GM12878 (cell line): ENCODE data around the gene VTI1A. TPM values are rescaled to one million over a fixed set of nuclear protein-coding genes. Genes with fewer than 3 reads are reported as not detected.

Experiments
- ATAC-seq: fragments of 200-7000 bp; cut with Tn5 transposase; 3 replicates; pipeline ENCODE4 v1.9.1; 2020; ENCODE audit warnings: mild to moderate bottlenecking, moderate library complexity
- BruUV-seq: library from RNA; stranded (reverse); fragments of 400-500 nt; replicated peaks from 2 replicates; lab custom pipeline; 2021; lab: Mats Ljungman, UMichigan
- CTCF ChIA-PET: fragments of 300-600 bp; sonication (Branson Sonifier 250); formaldehyde crosslinking; extraction: SDS; loops from one replicate; lab custom pipeline; 2021; ENCODE audit warnings: inconsistent platforms; lab: Yijun Ruan, JAX
- POLR2A ChIA-PET: fragments of 350-600 bp; formaldehyde crosslinking; extraction: SDS; loops from one replicate; lab custom pipeline; 2021; ENCODE audit warnings: inconsistent platforms; lab: Charles Lee
- RAD21 ChIA-PET: fragments of 300-600 bp; sonication (Branson Sonifier 250); formaldehyde crosslinking; loops from one replicate; lab custom pipeline; 2023; ENCODE audit warnings: antibody characterized with exemption; ENCODE audit not compliant: unreplicated experiment; lab: Charles Lee
- SMC1A ChIA-PET: fragments of 300-600 bp; sonication (Branson Sonifier 250); formaldehyde crosslinking; loops from one replicate; lab custom pipeline; 2023; ENCODE audit not compliant: unreplicated experiment, uncharacterized antibody; lab: Charles Lee
- DNase-seq: peaks from one replicate; pipeline ENCODE4 v3.0.0-alpha.2; 2011; ENCODE audit warnings: low read depth, low spot score
- FAIRE-seq: peaks from 3 replicates; lab custom pipeline; 2011; peaks lifted over from hg19 to GRCh38; lab: Jason Lieb, UNC
- H2AFZ ChIP-seq: 2 replicates; pipeline ENCODE4 v1.6.0; 2011; ENCODE audit warnings: low read depth, low read length, control low read depth; ENCODE audit not compliant: control insufficient read depth
- H3K27ac ChIP-seq: 2 replicates; pipeline ENCODE4 v1.5.1; 2011; ENCODE audit warnings: control low read depth; ENCODE audit not compliant: control insufficient read depth, insufficient read depth
- H3K27me3 ChIP-seq, 2 experiments: replicated peaks in 1 of 2; 2 replicates each; pipeline versions ENCODE4 v1.6.0 to v1.6.1; 2011; ENCODE audit warnings: low read length in 1 of 2; ENCODE audit not compliant: control insufficient read depth in 2 of 2, insufficient read depth in 2 of 2
- H3K36me3 ChIP-seq, 2 experiments: 2 replicates each; pipeline ENCODE4 v1.5.1; 2011; ENCODE audit warnings: low read length in 1 of 2; ENCODE audit not compliant: control insufficient read depth in 2 of 2, insufficient read depth in 2 of 2
- H3K4me1 ChIP-seq: 2 replicates; pipeline ENCODE4 v1.6.1; 2011; ENCODE audit warnings: mild to moderate bottlenecking, low read length, moderate library complexity, mixed read lengths; ENCODE audit not compliant: control insufficient read depth, insufficient read depth
- H3K4me2 ChIP-seq: 2 replicates; pipeline ENCODE4 v1.6.0; 2011; ENCODE audit warnings: control low read depth; ENCODE audit not compliant: control insufficient read depth, insufficient read depth
- H3K4me3 ChIP-seq: fragments of 200-600 bp; sonication (generic); 2 replicates; pipeline ENCODE4 v1.5.1; 2016
- H3K79me2 ChIP-seq: 2 replicates; pipeline ENCODE4 v1.6.0; 2011; ENCODE audit warnings: low read length; ENCODE audit not compliant: control insufficient read depth, insufficient read depth
- H3K9ac ChIP-seq: 2 replicates; pipeline ENCODE4 v1.8.0; 2011; ENCODE audit warnings: low read length, control low read depth, mixed read lengths; ENCODE audit not compliant: control insufficient read depth, insufficient read depth
- H3K9me3 ChIP-seq: replicated peaks from 3 replicates; pipeline ENCODE4 v1.5.1; 2011; ENCODE audit warnings: mild to moderate bottlenecking, low read length; ENCODE audit not compliant: control insufficient read depth, insufficient read depth
- H4K20me1 ChIP-seq: 2 replicates; pipeline ENCODE4 v1.6.0; 2011; ENCODE audit not compliant: control insufficient read depth, insufficient read depth
- HDGF ChIP-seq: fragments of 450-650 bp; IDR thresholded peaks from 2 replicates; pipeline ENCODE4 v1.6.1; 2016; ENCODE audit warnings: antibody characterized with exemption
- IKZF1 ChIP-seq: fragments of 450-650 bp; conservative IDR thresholded peaks from 2 replicates; pipeline ENCODE4 v1.6.1; 2017; ENCODE audit warnings: antibody characterized with exemption, mild to moderate bottlenecking
- KAT2A ChIP-seq: conservative IDR thresholded peaks from 2 replicates; pipeline ENCODE4 v1.6.1; 2011; ENCODE audit warnings: low read depth, low read length; ENCODE audit not compliant: control insufficient read depth
- MTA3 ChIP-seq: IDR thresholded peaks from 2 replicates; pipeline ENCODE4 v1.6.1; 2012; ENCODE audit warnings: low read length, inconsistent platforms, borderline replicate concordance
- SIN3A ChIP-seq: IDR thresholded peaks from 2 replicates; pipeline ENCODE4 v1.6.1; 2012; ENCODE audit warnings: low read depth, low read length, improper control_type of control experiment
- SP1 ChIP-seq: IDR thresholded peaks from one replicate; pipeline ENCODE4 v1.6.1; 2011; ENCODE audit warnings: low read depth, low read length
- WGBS: methylation state at CpG from one replicate; pipeline ENCODE4 v1.1.6; 2016; ENCODE audit warnings: low lambda C conversion rate; ENCODE audit not compliant: insufficient replicate concordance, insufficient coverage; ENCODE audit errors: missing lambda C conversion rate; 5-methylcytosine and 5-hydroxymethylcytosine counted together
- in situ Hi-C: fragments of 300-500 bp; cut with MboI; formaldehyde crosslinking; loops from 9 replicates; pipeline ENCODE4 v1.14.3; 2018; ENCODE audit warnings: mixed read lengths
- intact Hi-C: fragments of 100-400 bp; cut with micrococcal nuclease; formaldehyde crosslinking; loops from one replicate; pipeline ENCODE4 v1.14.2; 2022; ENCODE audit not compliant: unreplicated experiment
- polyA plus RNA-seq, 11 experiments: library from polyadenylated mRNA; depleted of rRNA in 4 of 11; unstranded in 6 of 11; stranded (reverse) in 5 of 11; fragments of >200 nt; fragmentation: Nextera tagmentation in 4 of 11; fragmentation: Illumina TruSeq in 1 of 11; extraction: Ambion mirVana in 4 of 11; extraction: Trizol in 1 of 11; gene quantifications; 1 replicate in 1 of 11; 2 replicates in 10 of 11; pipeline versions ENCODE4 v1.2.1 to v1.2.3, GENCODE V29; 2011 to 2016; ENCODE audit warnings: inconsistent platforms in 2 of 11, missing spikeins in 2 of 11, low read depth in 1 of 11
- total RNA-seq, 4 experiments: library from RNA; depleted of rRNA in 3 of 4; stranded (reverse); fragments of >200 nt in 3 of 4; fragmentation: Illumina TruSeq in 1 of 4; extraction: Trizol in 1 of 4; gene quantifications; 2 replicates each; pipeline versions ENCODE4 v1.2.1 to v1.2.3, GENCODE V29; 2013 to 2021
- TF ChIP-seq, protein P1 (sequence below): fragments of 450-650 bp; conservative IDR thresholded peaks from 2 replicates; pipeline ENCODE4 v1.6.1; 2017; ENCODE audit warnings: mild to moderate bottlenecking, moderate library complexity
- TF ChIP-seq, protein P2 (sequence below): fragments of 450-650 bp; IDR thresholded peaks from 2 replicates; pipeline ENCODE4 v1.6.1; 2017; ENCODE audit warnings: mild to moderate bottlenecking, moderate library complexity

VTI1A gene
- total and polyA plus RNA-seq, 10 of the 15 experiments (the other 5 are each of a cell fraction or from before 2014, with no cell fraction given), result 12.4 to 43.2 (median 27.5) TPM

DNA sequence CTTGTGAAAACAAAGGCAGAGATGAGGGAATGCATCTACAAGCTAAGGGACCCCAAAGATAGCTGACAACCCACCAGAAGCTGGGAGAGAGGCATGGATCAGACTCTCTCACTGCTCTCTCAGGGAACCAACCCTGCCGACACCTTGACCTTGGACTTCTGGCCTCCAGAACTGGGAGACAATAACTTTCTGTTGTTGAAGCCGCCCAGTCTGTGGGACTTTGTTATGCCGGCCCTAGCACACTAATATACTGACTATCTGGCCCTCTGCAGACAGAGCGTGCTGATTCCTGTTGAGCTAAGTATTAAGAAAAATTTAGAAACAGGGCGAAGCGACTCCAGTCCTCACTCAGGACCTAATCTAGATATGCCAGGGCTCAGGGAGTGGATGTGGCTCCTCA is 358.7 kb downstream of the VTI1A start:
- ChIA-PET POLR2A (no interaction called here), RAD21 (no interaction called here), SMC1A (no interaction called here), CTCF (no interaction called here)
- H3K27me3 ChIP-seq, result no peaks in the 10 kb centered on the region
- intact Hi-C loops (no loop called here), in situ Hi-C loops (no loop called here)
- DNase-seq (no peak), FAIRE-seq (no peak), ATAC-seq (no peak)
- H3K27ac ChIP-seq, result no peak overlapping the region
- no peaks in the 10 kb centered on the region for H3K79me2 ChIP-seq
- no peaks in the 10 kb centered on the region for H4K20me1 ChIP-seq
- H3K4me3 ChIP-seq, result no peak overlapping the region
- WGBS, result 95% methylated on average over 6 of the region's 6 CpGs
- TF ChIP-seq, protein P1, sequence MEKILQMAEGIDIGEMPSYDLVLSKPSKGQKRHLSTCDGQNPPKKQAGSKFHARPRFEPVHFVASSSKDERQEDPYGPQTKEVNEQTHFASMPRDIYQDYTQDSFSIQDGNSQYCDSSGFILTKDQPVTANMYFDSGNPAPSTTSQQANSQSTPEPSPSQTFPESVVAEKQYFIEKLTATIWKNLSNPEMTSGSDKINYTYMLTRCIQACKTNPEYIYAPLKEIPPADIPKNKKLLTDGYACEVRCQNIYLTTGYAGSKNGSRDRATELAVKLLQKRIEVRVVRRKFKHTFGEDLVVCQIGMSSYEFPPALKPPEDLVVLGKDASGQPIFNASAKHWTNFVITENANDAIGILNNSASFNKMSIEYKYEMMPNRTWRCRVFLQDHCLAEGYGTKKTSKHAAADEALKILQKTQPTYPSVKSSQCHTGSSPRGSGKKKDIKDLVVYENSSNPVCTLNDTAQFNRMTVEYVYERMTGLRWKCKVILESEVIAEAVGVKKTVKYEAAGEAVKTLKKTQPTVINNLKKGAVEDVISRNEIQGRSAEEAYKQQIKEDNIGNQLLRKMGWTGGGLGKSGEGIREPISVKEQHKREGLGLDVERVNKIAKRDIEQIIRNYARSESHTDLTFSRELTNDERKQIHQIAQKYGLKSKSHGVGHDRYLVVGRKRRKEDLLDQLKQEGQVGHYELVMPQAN, result no peak
- no peak for TF ChIP-seq MTA3
- TF ChIP-seq SP1, result no peak
- no peak for TF ChIP-seq IKZF1
- no peak for TF ChIP-seq KAT2A
- TF ChIP-seq, protein P2, sequence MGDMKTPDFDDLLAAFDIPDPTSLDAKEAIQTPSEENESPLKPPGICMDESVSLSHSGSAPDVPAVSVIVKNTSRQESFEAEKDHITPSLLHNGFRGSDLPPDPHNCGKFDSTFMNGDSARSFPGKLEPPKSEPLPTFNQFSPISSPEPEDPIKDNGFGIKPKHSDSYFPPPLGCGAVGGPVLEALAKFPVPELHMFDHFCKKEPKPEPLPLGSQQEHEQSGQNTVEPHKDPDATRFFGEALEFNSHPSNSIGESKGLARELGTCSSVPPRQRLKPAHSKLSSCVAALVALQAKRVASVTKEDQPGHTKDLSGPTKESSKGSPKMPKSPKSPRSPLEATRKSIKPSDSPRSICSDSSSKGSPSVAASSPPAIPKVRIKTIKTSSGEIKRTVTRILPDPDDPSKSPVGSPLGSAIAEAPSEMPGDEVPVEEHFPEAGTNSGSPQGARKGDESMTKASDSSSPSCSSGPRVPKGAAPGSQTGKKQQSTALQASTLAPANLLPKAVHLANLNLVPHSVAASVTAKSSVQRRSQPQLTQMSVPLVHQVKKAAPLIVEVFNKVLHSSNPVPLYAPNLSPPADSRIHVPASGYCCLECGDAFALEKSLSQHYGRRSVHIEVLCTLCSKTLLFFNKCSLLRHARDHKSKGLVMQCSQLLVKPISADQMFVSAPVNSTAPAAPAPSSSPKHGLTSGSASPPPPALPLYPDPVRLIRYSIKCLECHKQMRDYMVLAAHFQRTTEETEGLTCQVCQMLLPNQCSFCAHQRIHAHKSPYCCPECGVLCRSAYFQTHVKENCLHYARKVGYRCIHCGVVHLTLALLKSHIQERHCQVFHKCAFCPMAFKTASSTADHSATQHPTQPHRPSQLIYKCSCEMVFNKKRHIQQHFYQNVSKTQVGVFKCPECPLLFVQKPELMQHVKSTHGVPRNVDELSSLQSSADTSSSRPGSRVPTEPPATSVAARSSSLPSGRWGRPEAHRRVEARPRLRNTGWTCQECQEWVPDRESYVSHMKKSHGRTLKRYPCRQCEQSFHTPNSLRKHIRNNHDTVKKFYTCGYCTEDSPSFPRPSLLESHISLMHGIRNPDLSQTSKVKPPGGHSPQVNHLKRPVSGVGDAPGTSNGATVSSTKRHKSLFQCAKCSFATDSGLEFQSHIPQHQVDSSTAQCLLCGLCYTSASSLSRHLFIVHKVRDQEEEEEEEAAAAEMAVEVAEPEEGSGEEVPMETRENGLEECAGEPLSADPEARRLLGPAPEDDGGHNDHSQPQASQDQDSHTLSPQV, result no peak
- no peak for TF ChIP-seq SIN3A
- TF ChIP-seq HDGF, result no peak
- no peak overlapping the region for H3K4me2 ChIP-seq
- no peaks in the 10 kb centered on the region for H3K36me3 ChIP-seq
- no peak overlapping the region for H2AFZ ChIP-seq
- H3K4me1 ChIP-seq, result no peaks in the 10 kb centered on the region
- no TSS peak for BruUV-seq
- H3K9me3 ChIP-seq, result no peaks in the 10 kb centered on the region
- H3K9ac ChIP-seq, result no peak overlapping the region
